Measurements from ENCODE around the gene SLC39A11.

DNA sequence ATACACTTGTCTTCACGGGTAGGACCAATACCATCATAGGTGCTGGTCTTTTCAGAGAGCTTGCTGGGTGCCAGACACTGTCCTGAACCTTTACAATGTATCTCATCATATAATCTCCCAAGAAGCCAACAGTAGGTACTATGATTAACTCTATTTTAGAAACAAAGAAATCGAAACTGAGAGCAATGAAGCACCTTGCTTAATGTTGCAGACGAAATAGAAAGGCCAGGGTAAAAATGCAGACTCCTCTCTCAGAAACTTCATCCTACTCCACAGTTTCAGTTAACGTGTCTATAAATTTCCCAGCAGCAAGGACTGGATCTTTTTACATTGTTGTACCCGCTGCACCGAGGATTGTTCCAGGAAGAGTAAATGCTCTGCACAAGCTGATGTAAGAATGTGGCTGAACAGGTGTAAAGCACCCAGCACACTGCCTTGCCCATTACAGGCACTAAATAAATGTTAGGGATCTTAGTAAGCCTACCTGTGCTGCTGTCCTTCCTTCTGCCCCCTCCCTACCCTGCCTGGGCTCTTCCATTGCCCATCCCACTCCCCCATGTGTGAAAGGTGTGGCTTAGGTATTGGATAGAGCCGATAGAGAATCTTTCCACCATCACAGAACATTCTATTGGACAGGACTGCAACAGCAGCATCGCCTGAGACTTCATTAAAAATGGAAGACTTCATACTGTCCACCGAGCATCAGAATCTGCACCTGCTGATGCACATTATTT, 495.0 kb downstream of the SLC39A11 start:
- TF ChIP-seq GABPA (IDR thresholded peaks at IDR 0.05 in 1 of 2, conservative IDR thresholded peaks at IDR 0.05 in 1 of 2) (no peak), RAD21 (IDR thresholded peaks at IDR 0.05) (no peak), RXRA (IDR thresholded peaks at IDR 0.05) (no peak), HNF4G (IDR thresholded peaks at IDR 0.05) (no peak), SP1 (IDR thresholded peaks at IDR 0.05) (no peak), EGR1 (IDR thresholded peaks at IDR 0.05; ENCODE audit: low read depth in 2 of 2) (no peak), TAF1 (conservative IDR thresholded peaks at IDR 0.05) (no peak), YY1 (IDR thresholded peaks at IDR 0.05) (no peak)
- TF ChIP-seq, protein P1, sequence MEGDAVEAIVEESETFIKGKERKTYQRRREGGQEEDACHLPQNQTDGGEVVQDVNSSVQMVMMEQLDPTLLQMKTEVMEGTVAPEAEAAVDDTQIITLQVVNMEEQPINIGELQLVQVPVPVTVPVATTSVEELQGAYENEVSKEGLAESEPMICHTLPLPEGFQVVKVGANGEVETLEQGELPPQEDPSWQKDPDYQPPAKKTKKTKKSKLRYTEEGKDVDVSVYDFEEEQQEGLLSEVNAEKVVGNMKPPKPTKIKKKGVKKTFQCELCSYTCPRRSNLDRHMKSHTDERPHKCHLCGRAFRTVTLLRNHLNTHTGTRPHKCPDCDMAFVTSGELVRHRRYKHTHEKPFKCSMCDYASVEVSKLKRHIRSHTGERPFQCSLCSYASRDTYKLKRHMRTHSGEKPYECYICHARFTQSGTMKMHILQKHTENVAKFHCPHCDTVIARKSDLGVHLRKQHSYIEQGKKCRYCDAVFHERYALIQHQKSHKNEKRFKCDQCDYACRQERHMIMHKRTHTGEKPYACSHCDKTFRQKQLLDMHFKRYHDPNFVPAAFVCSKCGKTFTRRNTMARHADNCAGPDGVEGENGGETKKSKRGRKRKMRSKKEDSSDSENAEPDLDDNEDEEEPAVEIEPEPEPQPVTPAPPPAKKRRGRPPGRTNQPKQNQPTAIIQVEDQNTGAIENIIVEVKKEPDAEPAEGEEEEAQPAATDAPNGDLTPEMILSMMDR (IDR thresholded peaks at IDR 0.05; ENCODE audit: low read depth, low read length, missing input control), result no peak
- TF ChIP-seq, protein P2, sequence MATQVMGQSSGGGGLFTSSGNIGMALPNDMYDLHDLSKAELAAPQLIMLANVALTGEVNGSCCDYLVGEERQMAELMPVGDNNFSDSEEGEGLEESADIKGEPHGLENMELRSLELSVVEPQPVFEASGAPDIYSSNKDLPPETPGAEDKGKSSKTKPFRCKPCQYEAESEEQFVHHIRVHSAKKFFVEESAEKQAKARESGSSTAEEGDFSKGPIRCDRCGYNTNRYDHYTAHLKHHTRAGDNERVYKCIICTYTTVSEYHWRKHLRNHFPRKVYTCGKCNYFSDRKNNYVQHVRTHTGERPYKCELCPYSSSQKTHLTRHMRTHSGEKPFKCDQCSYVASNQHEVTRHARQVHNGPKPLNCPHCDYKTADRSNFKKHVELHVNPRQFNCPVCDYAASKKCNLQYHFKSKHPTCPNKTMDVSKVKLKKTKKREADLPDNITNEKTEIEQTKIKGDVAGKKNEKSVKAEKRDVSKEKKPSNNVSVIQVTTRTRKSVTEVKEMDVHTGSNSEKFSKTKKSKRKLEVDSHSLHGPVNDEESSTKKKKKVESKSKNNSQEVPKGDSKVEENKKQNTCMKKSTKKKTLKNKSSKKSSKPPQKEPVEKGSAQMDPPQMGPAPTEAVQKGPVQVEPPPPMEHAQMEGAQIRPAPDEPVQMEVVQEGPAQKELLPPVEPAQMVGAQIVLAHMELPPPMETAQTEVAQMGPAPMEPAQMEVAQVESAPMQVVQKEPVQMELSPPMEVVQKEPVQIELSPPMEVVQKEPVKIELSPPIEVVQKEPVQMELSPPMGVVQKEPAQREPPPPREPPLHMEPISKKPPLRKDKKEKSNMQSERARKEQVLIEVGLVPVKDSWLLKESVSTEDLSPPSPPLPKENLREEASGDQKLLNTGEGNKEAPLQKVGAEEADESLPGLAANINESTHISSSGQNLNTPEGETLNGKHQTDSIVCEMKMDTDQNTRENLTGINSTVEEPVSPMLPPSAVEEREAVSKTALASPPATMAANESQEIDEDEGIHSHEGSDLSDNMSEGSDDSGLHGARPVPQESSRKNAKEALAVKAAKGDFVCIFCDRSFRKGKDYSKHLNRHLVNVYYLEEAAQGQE (IDR thresholded peaks at IDR 0.05), result no peak
- TF ChIP-seq, protein P3, sequence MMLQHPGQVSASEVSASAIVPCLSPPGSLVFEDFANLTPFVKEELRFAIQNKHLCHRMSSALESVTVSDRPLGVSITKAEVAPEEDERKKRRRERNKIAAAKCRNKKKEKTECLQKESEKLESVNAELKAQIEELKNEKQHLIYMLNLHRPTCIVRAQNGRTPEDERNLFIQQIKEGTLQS (IDR thresholded peaks at IDR 0.05), result no peak
- TF ChIP-seq, protein P4, sequence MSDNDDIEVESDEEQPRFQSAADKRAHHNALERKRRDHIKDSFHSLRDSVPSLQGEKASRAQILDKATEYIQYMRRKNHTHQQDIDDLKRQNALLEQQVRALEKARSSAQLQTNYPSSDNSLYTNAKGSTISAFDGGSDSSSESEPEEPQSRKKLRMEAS (IDR thresholded peaks at IDR 0.05), result no peak
